ENCODE results near the gene RBM18.

- TF ChIP-seq CTCF (conservative IDR thresholded peaks at IDR 0.05; ENCODE audit: low read depth, low read length) (no peak), EZH2 (IDR thresholded peaks at IDR 0.05; ENCODE audit: borderline replicate concordance, low read depth, low read length, poor library complexity, severe bottlenecking) (no peak)
Measured at GRCh38 chr9:122302237-122303093, 37.8 kb upstream of the RBM18 start.
